OCI-LY3 (cell line): ENCODE data around the gene RTN3.

ENCODE experiments used
- H2AFZ ChIP-seq: fragments of 200-600, 300-600 bp; shearing (Covaris generic); 2 replicates; pipeline ENCODE4 v1.6.0; 2014; ENCODE audit warnings: antibody characterized with exemption, low read depth, low read length
- H3K27ac ChIP-seq: fragments of 200-600, 300-600 bp; sonication (generic); 2 replicates; pipeline ENCODE4 v1.5.1; 2014; ENCODE audit warnings: mild to moderate bottlenecking, low read length, moderate library complexity, mixed read lengths
- H3K27me3 ChIP-seq: fragments of 200-600, 300-600 bp; sonication (generic); 2 replicates; pipeline ENCODE4 v1.6.1; 2014; ENCODE audit warnings: low read depth, low read length, mixed read lengths
- H3K36me3 ChIP-seq: fragments of 200-600, 300-600 bp; sonication (generic); replicated peaks from 2 replicates; pipeline ENCODE3; 2014; ENCODE audit warnings: low read depth, low read length, mixed read lengths
- H3K4me1 ChIP-seq: fragments of 300-600, 200-600 bp; sonication (generic); 2 replicates; pipeline ENCODE4 v1.6.1; 2014; ENCODE audit warnings: low read length, mixed read lengths
- H3K4me2 ChIP-seq: fragments of 200-600, 300-600 bp; sonication (generic); 2 replicates; pipeline ENCODE4 v1.6.1; 2014; ENCODE audit warnings: low read length, mixed read lengths
- H3K4me3 ChIP-seq: fragments of 300-600, 200-600 bp; sonication (generic); 2 replicates; pipeline ENCODE4 v1.5.1; 2014; ENCODE audit warnings: antibody characterized with exemption, mild to moderate bottlenecking, low read length, moderate library complexity
- H3K79me2 ChIP-seq: fragments of 300-600, 200-600 bp; shearing (Covaris generic); 2 replicates; pipeline ENCODE4 v1.6.1; 2014; ENCODE audit warnings: mild to moderate bottlenecking, low read length, mixed read lengths
- H3K9ac ChIP-seq: fragments of 300-600, 200-600 bp; shearing (Covaris generic); 2 replicates; pipeline ENCODE4 v1.6.0; 2014; ENCODE audit warnings: mild to moderate bottlenecking, low read length, moderate library complexity
- H3K9me3 ChIP-seq: fragments of 200-600, 300-600 bp; shearing (Covaris generic); 2 replicates; pipeline ENCODE4 v1.6.1; 2014; ENCODE audit warnings: low read length, mixed read lengths; ENCODE audit not compliant: insufficient read depth
- H4K20me1 ChIP-seq: fragments of 200-600, 300-600 bp; sonication (generic); 2 replicates; pipeline ENCODE4 v1.6.1; 2016; ENCODE audit warnings: low read length, mixed read lengths; ENCODE audit not compliant: insufficient read depth
- EZH2phosphoT487 ChIP-seq: fragments of 200-600 bp; shearing (Covaris generic); IDR thresholded peaks from 2 replicates; pipeline ENCODE4 v1.6.1; 2018; ENCODE audit warnings: antibody characterized with exemption, mixed run types, low read depth
- TF ChIP-seq, protein P1 (sequence below): fragments of 200-600, 300-600 bp; sonication (generic); IDR thresholded peaks from 2 replicates; pipeline ENCODE4 v1.5.1; 2014; ENCODE audit warnings: antibody characterized with exemption, low read length, low read depth

Gene RTN3

DNA sequence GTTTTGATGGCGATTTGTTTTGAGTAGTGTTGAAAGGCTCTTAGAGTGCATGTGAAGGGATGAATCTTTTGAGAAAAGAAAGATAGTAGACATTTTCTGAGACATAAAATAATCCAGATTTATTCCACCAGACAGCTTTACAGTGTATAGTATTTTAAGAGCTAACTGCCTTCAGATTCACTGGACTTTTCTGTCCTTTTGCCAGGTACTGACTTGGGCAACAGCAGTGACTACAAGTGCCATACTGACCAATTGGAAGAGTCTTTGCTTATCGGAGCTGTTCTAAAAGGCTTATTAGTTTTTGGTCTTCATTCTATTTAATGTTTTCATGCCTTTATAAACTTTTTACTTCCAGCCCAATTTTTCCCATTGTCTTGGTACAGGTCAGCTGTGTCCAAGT, 32.5 kb downstream of the RTN3 start:
- Histone ChIP-seq H4K20me1 (peaks cover 21% of the 10 kb centered on the region; the same call in 1 of the 2 replicates), H3K36me3 (no peaks in the 10 kb centered on the region), H3K9me3 (no peaks in the 10 kb centered on the region), H3K27me3 (no peaks in the 10 kb centered on the region), H2AFZ (no peak overlapping the region), H3K4me1 (no peaks in the 10 kb centered on the region), H3K9ac (no peak overlapping the region), H3K79me2 (peaks cover 10% of the 10 kb centered on the region), H3K4me2 (no peak overlapping the region), H3K4me3 (no peak overlapping the region), H3K27ac (no peak overlapping the region)
- no peak for TF ChIP-seq EZH2phosphoT487
- TF ChIP-seq, protein P1, sequence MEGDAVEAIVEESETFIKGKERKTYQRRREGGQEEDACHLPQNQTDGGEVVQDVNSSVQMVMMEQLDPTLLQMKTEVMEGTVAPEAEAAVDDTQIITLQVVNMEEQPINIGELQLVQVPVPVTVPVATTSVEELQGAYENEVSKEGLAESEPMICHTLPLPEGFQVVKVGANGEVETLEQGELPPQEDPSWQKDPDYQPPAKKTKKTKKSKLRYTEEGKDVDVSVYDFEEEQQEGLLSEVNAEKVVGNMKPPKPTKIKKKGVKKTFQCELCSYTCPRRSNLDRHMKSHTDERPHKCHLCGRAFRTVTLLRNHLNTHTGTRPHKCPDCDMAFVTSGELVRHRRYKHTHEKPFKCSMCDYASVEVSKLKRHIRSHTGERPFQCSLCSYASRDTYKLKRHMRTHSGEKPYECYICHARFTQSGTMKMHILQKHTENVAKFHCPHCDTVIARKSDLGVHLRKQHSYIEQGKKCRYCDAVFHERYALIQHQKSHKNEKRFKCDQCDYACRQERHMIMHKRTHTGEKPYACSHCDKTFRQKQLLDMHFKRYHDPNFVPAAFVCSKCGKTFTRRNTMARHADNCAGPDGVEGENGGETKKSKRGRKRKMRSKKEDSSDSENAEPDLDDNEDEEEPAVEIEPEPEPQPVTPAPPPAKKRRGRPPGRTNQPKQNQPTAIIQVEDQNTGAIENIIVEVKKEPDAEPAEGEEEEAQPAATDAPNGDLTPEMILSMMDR, result no peak

DNA sequence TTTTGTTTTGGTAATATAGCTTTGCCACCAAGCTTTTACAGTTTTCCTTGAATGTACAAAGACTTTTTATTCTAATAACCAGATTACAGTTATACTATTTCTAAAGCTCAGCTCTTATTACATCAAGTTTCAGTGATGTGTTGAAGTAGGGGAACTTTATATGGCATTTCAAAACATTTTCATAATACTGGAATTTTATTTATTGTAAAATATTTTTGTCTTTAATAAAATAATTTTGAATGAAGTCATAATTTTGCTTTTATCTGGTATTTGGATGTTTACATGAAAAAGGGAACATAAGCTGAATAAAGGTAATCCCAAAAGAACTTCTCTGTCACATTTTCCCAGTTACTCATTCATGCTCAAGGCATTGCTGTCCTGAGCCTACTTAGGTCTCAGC, 34.7 kb downstream of the RTN3 start:
- Histone ChIP-seq H3K9me3 (no peaks in the 10 kb centered on the region), H3K79me2 (peaks cover 7% of the 10 kb centered on the region; the same call in 1 of the 2 replicates), H3K9ac (no peak overlapping the region), H3K4me2 (no peak overlapping the region), H3K4me1 (no peaks in the 10 kb centered on the region), H2AFZ (no peak overlapping the region), H3K4me3 (no peak overlapping the region), H3K36me3 (no peaks in the 10 kb centered on the region), H3K27ac (no peak overlapping the region), H3K27me3 (no peaks in the 10 kb centered on the region), H4K20me1 (peaks cover 9% of the 10 kb centered on the region; the same call in 1 of the 2 replicates)
- no peak for TF ChIP-seq EZH2phosphoT487
- TF ChIP-seq, protein P1, result no peak

DNA sequence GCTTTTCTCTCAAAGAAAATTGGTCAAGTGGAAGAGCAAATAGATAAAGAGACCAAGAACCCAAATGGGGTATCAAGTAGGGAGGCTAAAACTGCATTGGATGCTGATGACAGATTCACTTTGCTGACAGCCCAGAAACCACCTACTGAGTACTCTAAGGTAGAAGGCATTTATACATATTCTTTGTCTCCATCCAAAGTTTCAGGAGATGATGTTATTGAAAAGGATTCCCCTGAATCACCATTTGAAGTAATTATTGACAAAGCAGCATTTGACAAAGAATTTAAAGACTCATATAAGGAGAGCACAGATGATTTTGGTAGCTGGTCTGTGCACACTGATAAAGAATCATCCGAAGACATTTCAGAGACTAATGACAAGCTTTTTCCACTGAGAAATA, 37.7 kb downstream of the RTN3 start:
- Histone ChIP-seq H3K9me3 (no peaks in the 10 kb centered on the region), H3K9ac (no peak overlapping the region), H3K4me2 (no peak overlapping the region), H3K36me3 (no peaks in the 10 kb centered on the region), H3K4me1 (no peaks in the 10 kb centered on the region), H2AFZ (no peak overlapping the region), H3K27ac (no peak overlapping the region), H3K27me3 (no peaks in the 10 kb centered on the region), H4K20me1 (peaks cover 10% of the 10 kb centered on the region; the same call in 1 of the 2 replicates), H3K79me2 (no peaks in the 10 kb centered on the region), H3K4me3 (no peak overlapping the region)
- TF ChIP-seq EZH2phosphoT487, result no peak
- TF ChIP-seq, protein P1, result no peak

GRCh38 chr11:63719987-63720386, 38.7 kb downstream of the RTN3 start:
- no peaks in the 10 kb centered on the region for H3K4me1 ChIP-seq
- no peak overlapping the region for H3K9ac ChIP-seq
- TF ChIP-seq, protein P1, result no peak
- no peak for TF ChIP-seq EZH2phosphoT487
- H3K79me2 ChIP-seq, result no peaks in the 10 kb centered on the region
- no peak overlapping the region for H3K4me3 ChIP-seq
- H3K27me3 ChIP-seq, result no peaks in the 10 kb centered on the region
- H4K20me1 ChIP-seq, result peaks cover 8% of the 10 kb centered on the region; the same call in 1 of the 2 replicates
- H3K27ac ChIP-seq, result no peak overlapping the region
- H3K4me2 ChIP-seq, result no peak overlapping the region
- H3K9me3 ChIP-seq, result no peaks in the 10 kb centered on the region
- no peak overlapping the region for H2AFZ ChIP-seq
- H3K36me3 ChIP-seq, result no peaks in the 10 kb centered on the region
